H9 (cell line): ENCODE results near the gene TCF7L2. TPM values are rescaled to one million over a fixed set of nuclear protein-coding genes. Genes with fewer than 3 reads are reported as not detected.

Source experiments
- DNase-seq: peaks from one replicate; pipeline ENCODE4 v3.0.0-alpha.2; 2017
- H2AFZ ChIP-seq: one replicate; pipeline ENCODE4 v1.6.1; 2013; ENCODE audit warnings: mild to moderate bottlenecking, low read length, control low read depth, moderate library complexity
- H2AK5ac ChIP-seq: 2 replicates; pipeline ENCODE4 v1.6.1; 2013; ENCODE audit warnings: low read length, control low read depth, mixed read lengths; ENCODE audit not compliant: insufficient read length
- H2BK120ac ChIP-seq: one replicate; pipeline ENCODE4 v1.6.1; 2013; ENCODE audit warnings: low read depth, mild to moderate bottlenecking, low read length, control low read depth, inconsistent platforms; ENCODE audit not compliant: poor library complexity, severe bottlenecking
- H2BK12ac ChIP-seq: 2 replicates; pipeline ENCODE4 v1.6.1; 2013; ENCODE audit warnings: low read length, control low read depth, mixed read lengths, low read depth; ENCODE audit not compliant: insufficient read length
- H2BK15ac ChIP-seq: 2 replicates; pipeline ENCODE4 v1.6.1; 2013; ENCODE audit warnings: low read depth, low read length, control low read depth
- H2BK20ac ChIP-seq: one replicate; pipeline ENCODE4 v1.6.1; 2013; ENCODE audit warnings: low read depth, mild to moderate bottlenecking, low read length, control low read depth, inconsistent platforms; ENCODE audit not compliant: poor library complexity, severe bottlenecking
- H2BK5ac ChIP-seq: 2 replicates; pipeline ENCODE4 v1.6.1; 2013; ENCODE audit warnings: low read length, control low read depth, mixed read lengths; ENCODE audit not compliant: insufficient read length
- H3K14ac ChIP-seq: 2 replicates; pipeline ENCODE4 v1.6.1; 2013; ENCODE audit warnings: low read length, control low read depth; ENCODE audit not compliant: insufficient read depth
- H3K18ac ChIP-seq: 2 replicates; pipeline ENCODE4 v1.6.1; 2013; ENCODE audit warnings: low read depth, mild to moderate bottlenecking, mixed read lengths, low read length, control low read depth; ENCODE audit not compliant: insufficient read length
- H3K23ac ChIP-seq: 2 replicates; pipeline ENCODE4 v1.6.1; 2013; ENCODE audit warnings: low read length, control low read depth, mixed read lengths, low read depth; ENCODE audit not compliant: insufficient read length
- H3K23me2 ChIP-seq: 2 replicates; pipeline ENCODE4 v1.6.1; 2013; ENCODE audit warnings: low read depth, mild to moderate bottlenecking, mixed read lengths, low read length, control low read depth; ENCODE audit not compliant: insufficient read length, poor library complexity, severe bottlenecking
- H3K27ac ChIP-seq: 2 replicates; pipeline ENCODE4 v1.5.1; 2013; ENCODE audit warnings: low read length, control low read depth, mixed read lengths, low read depth; ENCODE audit not compliant: insufficient read length
- H3K27me3 ChIP-seq: 2 replicates; pipeline ENCODE4 v1.6.1; 2013; ENCODE audit warnings: low read length, control low read depth, inconsistent platforms; ENCODE audit not compliant: insufficient read depth
- H3K4ac ChIP-seq: 2 replicates; pipeline ENCODE4 v1.6.1; 2013; ENCODE audit warnings: low read depth, mild to moderate bottlenecking, control low read depth, inconsistent platforms, low read length, moderate library complexity
- H3K4me1 ChIP-seq: 2 replicates; pipeline ENCODE4 v1.6.1; 2013; ENCODE audit warnings: low read length, control low read depth, inconsistent platforms; ENCODE audit not compliant: insufficient read depth
- H3K4me2 ChIP-seq: 2 replicates; pipeline ENCODE4 v1.6.1; 2013; ENCODE audit warnings: low read length, control low read depth, mixed read lengths; ENCODE audit not compliant: insufficient read length, insufficient read depth
- H3K56ac ChIP-seq: 2 replicates; pipeline ENCODE4 v1.6.1; 2013; ENCODE audit warnings: low read depth, mild to moderate bottlenecking, mixed read lengths, low read length, control low read depth; ENCODE audit not compliant: insufficient read length
- H3K79me1 ChIP-seq: 2 replicates; pipeline ENCODE4 v1.6.1; 2013; ENCODE audit warnings: low read depth, mild to moderate bottlenecking, moderate library complexity, low read length, control low read depth, inconsistent platforms; ENCODE audit not compliant: insufficient read depth, poor library complexity, severe bottlenecking
- H3K79me2 ChIP-seq: 2 replicates; pipeline ENCODE4 v1.6.1; 2013; ENCODE audit warnings: low read length, control low read depth, inconsistent platforms; ENCODE audit not compliant: insufficient read depth
- H3K9ac ChIP-seq: 2 replicates; pipeline ENCODE4 v1.6.1; 2013; ENCODE audit warnings: low read length, control low read depth, mixed read lengths; ENCODE audit not compliant: insufficient read length; ENCODE audit errors: extremely low read depth
- H3K9me3 ChIP-seq: one replicate; pipeline ENCODE4 v1.6.1; 2013; ENCODE audit warnings: low read depth, low read length, inconsistent platforms; ENCODE audit not compliant: control insufficient read depth
- H3T11ph ChIP-seq: one replicate; pipeline ENCODE4 v1.6.1; 2013; ENCODE audit warnings: mild to moderate bottlenecking, low read length, control low read depth, inconsistent platforms
- H4K20me1 ChIP-seq: one replicate; pipeline ENCODE4 v1.6.1; 2013; ENCODE audit not compliant: control insufficient read depth, insufficient read length, insufficient read depth
- H4K5ac ChIP-seq: 2 replicates; pipeline ENCODE4 v1.6.1; 2013; ENCODE audit warnings: low read depth, mild to moderate bottlenecking, mixed read lengths, low read length, control low read depth; ENCODE audit not compliant: insufficient read length
- H4K8ac ChIP-seq: replicated peaks from 2 replicates; pipeline ENCODE4 v1.6.1; 2013; ENCODE audit warnings: low read length, control low read depth, mixed read lengths, low read depth; ENCODE audit not compliant: insufficient read length
- H4K91ac ChIP-seq: 2 replicates; pipeline ENCODE4 v1.6.1; 2013; ENCODE audit warnings: low read depth, mild to moderate bottlenecking, moderate library complexity, mixed read lengths, low read length, control low read depth; ENCODE audit not compliant: insufficient read length
- H3K27ac Mint-ChIP-seq, 3 experiments: 2 replicates in 2 of 3; 3 replicates in 1 of 3; pipeline ENCODE4 v1.8.0; 2020 to 2021; ENCODE audit warnings: mixed read lengths in 3 of 3, mild to moderate bottlenecking in 1 of 3, moderate library complexity in 1 of 3
- H3K27me3 Mint-ChIP-seq: 2 replicates; pipeline ENCODE4 v1.8.0; 2021; ENCODE audit warnings: low read depth, mild to moderate bottlenecking, moderate library complexity, mixed read lengths
- H3K36me3 Mint-ChIP-seq, 3 experiments: 2 replicates in 2 of 3; 3 replicates in 1 of 3; pipeline ENCODE4 v1.8.0; 2020 to 2021; ENCODE audit warnings: low read depth in 3 of 3, mixed read lengths in 3 of 3; ENCODE audit not compliant: insufficient read depth in 1 of 3
- H3K4me1 Mint-ChIP-seq, 2 experiments: 2 replicates each; pipeline ENCODE4 v1.8.0; 2020; ENCODE audit warnings: mixed read lengths in 2 of 2
- H3K4me3 Mint-ChIP-seq, 2 experiments: 2 replicates in 1 of 2; 3 replicates in 1 of 2; pipeline ENCODE4 v1.8.0; 2020 to 2021; ENCODE audit warnings: mild to moderate bottlenecking in 2 of 2, mixed read lengths in 2 of 2, moderate library complexity in 1 of 2
- H3K9me3 Mint-ChIP-seq, 2 experiments: 2 replicates in 1 of 2; 3 replicates in 1 of 2; pipeline ENCODE4 v1.8.0; 2020; ENCODE audit warnings: mild to moderate bottlenecking in 2 of 2, mixed read lengths in 2 of 2, moderate library complexity in 1 of 2
- CTCF ChIP-seq: fragments of 200-600 bp; sonication (generic); conservative IDR thresholded peaks from 3 replicates; pipeline ENCODE4 v1.8.0; 2021; ENCODE audit warnings: antibody characterized with exemption, mild to moderate bottlenecking
- WGBS: extraction: QIAGEN DNeasy Blood & Tissue Kit; methylation state at CpG from one replicate; pipeline ENCODE4 v1.1.7; 2013; ENCODE audit warnings: missing lambda C conversion rate, low lambda C conversion rate, mixed read lengths; ENCODE audit not compliant: insufficient read length; ENCODE audit errors: extremely low coverage; 5-methylcytosine and 5-hydroxymethylcytosine counted together
- total RNA-seq: library from RNA; stranded (reverse); gene quantifications from 2 replicates; pipeline ENCODE4 v1.2.1, GENCODE V29; 2021

TCF7L2 gene
- total RNA-seq, 1 experiment from 2014 or later: 71.1 TPM

GRCh38 chr10:113151190-113151666 lies 201.2 kb downstream of the TCF7L2 start:
- no peak overlapping the region for H2BK12ac ChIP-seq
- Mint-ChIP-seq H3K27me3 (peaks cover 3% of the 10 kb centered on the region; the same call in 1 of the 2 replicates), H3K36me3 (peaks cover 57 to 97% (median 96%) of the 10 kb centered on the region in 3 experiments; a peak in 6 of 7 replicates), H3K4me3 (no peak overlapping the region), H3K27ac (no peak overlapping the region), H3K4me1 (no peaks in the 10 kb centered on the region), H3K9me3 (no peaks in the 10 kb centered on the region)
- H3K79me2 ChIP-seq: peaks cover 2% of the 10 kb centered on the region; the same call in 1 of the 2 replicates
- no peak overlapping the region for H2BK120ac ChIP-seq
- H3K27ac ChIP-seq: no peak overlapping the region
- H2BK15ac ChIP-seq: no peak overlapping the region
- H2AK5ac ChIP-seq: no peak overlapping the region
- no peak overlapping the region for H3K56ac ChIP-seq
- H4K8ac ChIP-seq: no peak overlapping the region
- no peak overlapping the region for H2BK20ac ChIP-seq
- no peaks in the 10 kb centered on the region for H3K9me3 ChIP-seq
- H3T11ph ChIP-seq: no peak overlapping the region
- H3K23me2 ChIP-seq: no peaks in the 10 kb centered on the region
- H3K18ac ChIP-seq: no peak overlapping the region
- no peak for DNase-seq
- no peak overlapping the region for H3K23ac ChIP-seq
- no peak overlapping the region for H2BK5ac ChIP-seq
- H2AFZ ChIP-seq: no peak overlapping the region
- H3K4ac ChIP-seq: no peak overlapping the region
- no peak overlapping the region for H4K91ac ChIP-seq
- no peaks in the 10 kb centered on the region for H3K79me1 ChIP-seq
- no peak overlapping the region for H3K4me2 ChIP-seq
- H3K9ac ChIP-seq: no peak overlapping the region
- WGBS: no CpG with 5 or more reads among the region's 6 CpGs
- H3K4me1 ChIP-seq: no peaks in the 10 kb centered on the region
- no peaks in the 10 kb centered on the region for H3K27me3 ChIP-seq
- H4K5ac ChIP-seq: no peak overlapping the region
- TF ChIP-seq CTCF: no peak
- no peak overlapping the region for H3K14ac ChIP-seq
- no peaks in the 10 kb centered on the region for H4K20me1 ChIP-seq
